Astrocyte of the spinal cord (primary cell): ENCODE measurements around the gene EEF1A1.
"Not testable (repeated sequence)": the region's sequence is repeated elsewhere in the genome, so short reads cannot be mapped to it uniquely, and the experiment has no call there.

Source experiments
- DNase-seq: peaks from one replicate; pipeline ENCODE4 v3.0.0; 2011; ENCODE audit warnings: low read depth, low spot score
- H3K4me3 ChIP-seq: 2 replicates; pipeline ENCODE4 v1.5.1; 2011; ENCODE audit warnings: low read depth, mild to moderate bottlenecking, low read length, moderate library complexity
- in situ Hi-C: cut with HindIII; loops from 2 replicates; pipeline ENCODE4 v1.10.0; 2017; ENCODE audit warnings: low sequenced_read_pairs
- TF ChIP-seq, protein P1 (sequence below): IDR thresholded peaks from 2 replicates; pipeline ENCODE4 v1.5.1; 2012; ENCODE audit warnings: low read depth, mild to moderate bottlenecking, low read length, inconsistent platforms

EEF1A1 gene

DNA sequence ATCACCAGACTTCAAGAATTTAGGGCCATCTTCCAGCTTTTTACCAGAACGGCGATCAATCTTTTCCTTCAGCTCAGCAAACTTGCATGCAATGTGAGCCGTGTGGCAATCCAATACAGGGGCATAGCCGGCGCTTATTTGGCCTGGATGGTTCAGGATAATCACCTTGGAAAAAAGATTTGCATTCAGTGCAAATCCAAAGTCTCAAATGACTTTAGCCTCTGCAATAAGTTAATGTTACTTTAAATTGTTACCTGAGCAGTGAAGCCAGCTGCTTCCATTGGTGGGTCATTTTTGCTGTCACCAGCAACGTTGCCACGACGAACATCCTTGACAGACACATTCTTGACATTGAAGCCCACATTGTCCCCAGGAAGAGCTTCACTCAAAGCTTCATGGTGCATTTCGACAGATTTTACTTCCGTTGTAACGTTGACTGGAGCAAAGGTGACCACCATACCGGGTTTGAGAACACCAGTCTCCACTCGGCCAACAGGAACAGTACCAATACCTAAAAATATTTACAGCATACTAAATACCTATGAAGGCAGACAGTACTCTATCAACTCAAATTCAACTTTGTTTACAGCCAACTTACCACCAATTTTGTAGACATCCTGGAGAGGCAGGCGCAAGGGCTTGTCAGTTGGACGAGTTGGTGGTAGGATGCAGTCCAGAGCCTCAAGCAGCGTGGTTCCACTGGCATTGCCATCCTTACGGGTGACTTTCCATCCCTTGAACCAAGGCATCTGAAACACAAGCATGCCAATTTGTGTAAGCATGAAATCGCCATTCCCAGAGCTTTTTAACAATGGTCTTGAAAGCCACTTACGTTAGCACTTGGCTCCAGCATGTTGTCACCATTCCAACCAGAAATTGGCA, 2.5 kb downstream of the EEF1A1 start:
- in situ Hi-C loops, DNase-seq: not testable (repeated sequence)
- H3K4me3 ChIP-seq, result peak overlapping the region; percentile 100

- peak; percentile 16 for DNase-seq
- TF ChIP-seq, protein P1, sequence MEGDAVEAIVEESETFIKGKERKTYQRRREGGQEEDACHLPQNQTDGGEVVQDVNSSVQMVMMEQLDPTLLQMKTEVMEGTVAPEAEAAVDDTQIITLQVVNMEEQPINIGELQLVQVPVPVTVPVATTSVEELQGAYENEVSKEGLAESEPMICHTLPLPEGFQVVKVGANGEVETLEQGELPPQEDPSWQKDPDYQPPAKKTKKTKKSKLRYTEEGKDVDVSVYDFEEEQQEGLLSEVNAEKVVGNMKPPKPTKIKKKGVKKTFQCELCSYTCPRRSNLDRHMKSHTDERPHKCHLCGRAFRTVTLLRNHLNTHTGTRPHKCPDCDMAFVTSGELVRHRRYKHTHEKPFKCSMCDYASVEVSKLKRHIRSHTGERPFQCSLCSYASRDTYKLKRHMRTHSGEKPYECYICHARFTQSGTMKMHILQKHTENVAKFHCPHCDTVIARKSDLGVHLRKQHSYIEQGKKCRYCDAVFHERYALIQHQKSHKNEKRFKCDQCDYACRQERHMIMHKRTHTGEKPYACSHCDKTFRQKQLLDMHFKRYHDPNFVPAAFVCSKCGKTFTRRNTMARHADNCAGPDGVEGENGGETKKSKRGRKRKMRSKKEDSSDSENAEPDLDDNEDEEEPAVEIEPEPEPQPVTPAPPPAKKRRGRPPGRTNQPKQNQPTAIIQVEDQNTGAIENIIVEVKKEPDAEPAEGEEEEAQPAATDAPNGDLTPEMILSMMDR, result no peak
- H3K4me3 ChIP-seq, result peak overlapping the region; percentile 31
- in situ Hi-C loops, result no loop called here
Measured at GRCh38 chr6:73516514-73517489, 4.0 kb downstream of the EEF1A1 start.

- TF ChIP-seq, protein P1, result no peak
- in situ Hi-C loops, result no loop called here
- no peak for DNase-seq
- no peak overlapping the region for H3K4me3 ChIP-seq
Measured at GRCh38 chr6:73515204-73515655, 5.6 kb downstream of the EEF1A1 start.

GRCh38 chr6:73514746-73515110, 6.1 kb downstream of the EEF1A1 start:
- H3K4me3 ChIP-seq, result no peak overlapping the region
- TF ChIP-seq, protein P1, result no peak
- in situ Hi-C loops, result no loop called here
- no peak for DNase-seq

GRCh38 chr6:73513496-73513854, 7.4 kb downstream of the EEF1A1 start:
- TF ChIP-seq, protein P1, result no peak
- no peak for DNase-seq
- no peak overlapping the region for H3K4me3 ChIP-seq
- in situ Hi-C loops, result no loop called here

DNA sequence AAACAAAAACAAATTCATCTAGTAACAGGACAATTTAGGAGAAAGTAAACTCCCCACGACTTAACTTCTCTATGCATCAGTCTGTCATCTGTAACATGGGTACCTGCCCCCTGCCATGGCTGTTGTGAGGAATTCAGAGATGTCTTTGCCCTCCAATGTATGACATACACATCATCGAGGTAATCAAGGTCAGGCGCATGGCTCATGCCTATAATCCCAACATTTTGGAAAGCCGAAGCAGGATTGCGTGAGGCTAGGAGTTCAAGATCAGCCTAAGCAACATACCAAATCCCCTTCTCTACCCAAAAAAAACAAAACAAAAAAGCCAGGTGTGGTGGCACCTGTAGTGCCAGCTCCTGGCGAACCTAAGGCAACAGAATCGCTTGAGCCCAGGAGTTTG, 9.0 kb downstream of the EEF1A1 start:
- in situ Hi-C loops, result no loop called here
- TF ChIP-seq, protein P1, result no peak
- DNase-seq, result no peak
- no peak overlapping the region for H3K4me3 ChIP-seq
